BLaER1 (cell line): Measurements from ENCODE around the gene LMOD3.

Experiments used
- H3K27ac ChIP-seq: shearing (Covaris generic); formaldehyde crosslinking; 2 replicates; pipeline ENCODE4 v1.8.1; 2022
- H3K27me3 ChIP-seq: shearing (Covaris generic); formaldehyde crosslinking; 2 replicates; pipeline ENCODE4 v1.8.1; 2022
- H3K36me3 ChIP-seq: shearing (Covaris generic); formaldehyde crosslinking; 2 replicates; pipeline ENCODE4 v1.8.1; 2022
- H3K4me1 ChIP-seq: shearing (Covaris generic); formaldehyde crosslinking; 2 replicates; pipeline ENCODE4 v1.8.1; 2022
- H3K4me2 ChIP-seq: shearing (Covaris generic); formaldehyde crosslinking; 2 replicates; pipeline ENCODE4 v1.8.1; 2022
- H3K4me3 ChIP-seq: shearing (Covaris generic); formaldehyde crosslinking; 2 replicates; pipeline ENCODE4 v1.8.1; 2022
- H3K9ac ChIP-seq: shearing (Covaris generic); formaldehyde crosslinking; 2 replicates; pipeline ENCODE4 v1.8.1; 2022
- H3K9me3 ChIP-seq: shearing (Covaris generic); formaldehyde crosslinking; 2 replicates; pipeline ENCODE4 v1.8.1; 2022
- H4K20me1 ChIP-seq: shearing (Covaris generic); formaldehyde crosslinking; 2 replicates; pipeline ENCODE4 v1.8.1; 2022
- Cebpa-rat ChIP-seq: shearing (Covaris generic); IDR thresholded peaks from 2 replicates; pipeline ENCODE4 v1.8.1; 2022

The LMOD3 gene

GRCh38 chr3:69097407-69098086, 24.8 kb downstream of the LMOD3 start:
- Histone ChIP-seq H3K9me3 (no peaks in the 10 kb centered on the region), H3K4me2 (no peak overlapping the region), H3K36me3 (peaks cover 39% of the 10 kb centered on the region), H3K27me3 (no peaks in the 10 kb centered on the region), H3K9ac (no peak overlapping the region), H3K4me1 (peaks cover 38% of the 10 kb centered on the region), H4K20me1 (no peaks in the 10 kb centered on the region), H3K27ac (no peak overlapping the region), H3K4me3 (no peak overlapping the region)
- TF ChIP-seq Cebpa-rat: no peak

- H3K36me3 ChIP-seq: peaks cover 26% of the 10 kb centered on the region
Observed at GRCh38 chr3:69096299-69096698, 26.1 kb downstream of the LMOD3 start.

GRCh38 chr3:69095636-69096035, 26.8 kb downstream of the LMOD3 start:
- Histone ChIP-seq H3K27ac (no peak overlapping the region), H3K9me3 (no peaks in the 10 kb centered on the region), H3K9ac (no peak overlapping the region), H3K36me3 (peaks cover 23% of the 10 kb centered on the region), H4K20me1 (no peaks in the 10 kb centered on the region), H3K4me3 (no peak overlapping the region), H3K4me1 (peaks cover 56% of the 10 kb centered on the region), H3K4me2 (peak overlapping the region; percentile 74), H3K27me3 (no peaks in the 10 kb centered on the region)
- TF ChIP-seq Cebpa-rat: no peak

More at GRCh38 chr3:69096299-69096698, 26.1 kb downstream of the LMOD3 start:
- Histone ChIP-seq H3K9ac (no peak overlapping the region), H3K27ac (no peak overlapping the region), H3K4me3 (no peak overlapping the region), H3K27me3 (no peaks in the 10 kb centered on the region), H3K9me3 (no peaks in the 10 kb centered on the region), H4K20me1 (no peaks in the 10 kb centered on the region), H3K4me2 (peak overlapping the region; percentile 74), H3K4me1 (peaks cover 49% of the 10 kb centered on the region)
- TF ChIP-seq Cebpa-rat: no peak

- Histone ChIP-seq H3K9ac (peak overlapping the region; percentile 39), H3K9me3 (no peaks in the 10 kb centered on the region), H3K27me3 (no peaks in the 10 kb centered on the region), H3K4me2 (peak overlapping the region; percentile 74), H4K20me1 (no peaks in the 10 kb centered on the region), H3K36me3 (peaks cover 22% of the 10 kb centered on the region), H3K4me1 (peaks cover 63% of the 10 kb centered on the region), H3K27ac (peak overlapping the region; percentile 74), H3K4me3 (no peak overlapping the region)
- TF ChIP-seq Cebpa-rat: no peak
Observed at GRCh38 chr3:69094467-69095205, 27.8 kb downstream of the LMOD3 start.

- no peaks in the 10 kb centered on the region for H3K27me3 ChIP-seq
- H3K27ac ChIP-seq: peak overlapping the region; percentile 74
- H3K4me1 ChIP-seq: peaks cover 87% of the 10 kb centered on the region
- peak overlapping the region; percentile 74 for H3K4me2 ChIP-seq
- peak overlapping the region; percentile 48 for H3K4me3 ChIP-seq
- no peaks in the 10 kb centered on the region for H3K9me3 ChIP-seq
- no peak for TF ChIP-seq Cebpa-rat
- peaks cover 15% of the 10 kb centered on the region; the same call in 1 of the 2 replicates for H3K36me3 ChIP-seq
- H3K9ac ChIP-seq: peak overlapping the region; percentile 43
- no peaks in the 10 kb centered on the region for H4K20me1 ChIP-seq
Observed at GRCh38 chr3:69092030-69092516, 30.3 kb downstream of the LMOD3 start.

GRCh38 chr3:69091389-69092029, 30.9 kb downstream of the LMOD3 start:
- Histone ChIP-seq H3K27me3 (no peaks in the 10 kb centered on the region), H3K4me1 (peaks cover 93% of the 10 kb centered on the region), H3K9ac (peak overlapping the region; percentile 43), H3K36me3 (peaks cover 13% of the 10 kb centered on the region; the same call in 1 of the 2 replicates), H3K27ac (peak overlapping the region; percentile 74), H3K4me3 (peak overlapping the region; percentile 48; the same call in 1 of the 2 replicates), H3K4me2 (peak overlapping the region; percentile 74), H4K20me1 (no peaks in the 10 kb centered on the region), H3K9me3 (no peaks in the 10 kb centered on the region)
- TF ChIP-seq Cebpa-rat: no peak

- no peak overlapping the region for H3K27ac ChIP-seq
Observed at GRCh38 chr3:69090021-69090420, 32.4 kb downstream of the LMOD3 start.

GRCh38 chr3:69088063-69088462, 34.3 kb downstream of the LMOD3 start:
- Histone ChIP-seq H4K20me1 (no peaks in the 10 kb centered on the region), H3K36me3 (peaks cover 13% of the 10 kb centered on the region; the same call in 1 of the 2 replicates), H3K4me2 (peak overlapping the region; percentile 87; the same call in 1 of the 2 replicates), H3K27ac (no peak overlapping the region), H3K9ac (no peak overlapping the region; the same call in 1 of the 2 replicates), H3K4me3 (no peak overlapping the region), H3K27me3 (no peaks in the 10 kb centered on the region), H3K9me3 (no peaks in the 10 kb centered on the region), H3K4me1 (peaks cover 81% of the 10 kb centered on the region)
- no peak for TF ChIP-seq Cebpa-rat

More at GRCh38 chr3:69090021-69090420, 32.4 kb downstream of the LMOD3 start:
- peaks cover 85% of the 10 kb centered on the region for H3K4me1 ChIP-seq
- H3K4me3 ChIP-seq: no peak overlapping the region
- H3K9ac ChIP-seq: no peak overlapping the region
- H3K27me3 ChIP-seq: no peaks in the 10 kb centered on the region
- no peak for TF ChIP-seq Cebpa-rat
- H4K20me1 ChIP-seq: no peaks in the 10 kb centered on the region
- H3K4me2 ChIP-seq: no peak overlapping the region
- peaks cover 13% of the 10 kb centered on the region; the same call in 1 of the 2 replicates for H3K36me3 ChIP-seq
- no peaks in the 10 kb centered on the region for H3K9me3 ChIP-seq

GRCh38 chr3:69087030-69087791, 35.2 kb downstream of the LMOD3 start:
- Histone ChIP-seq H3K27me3 (no peaks in the 10 kb centered on the region), H3K4me2 (peak overlapping the region; percentile 87), H3K9ac (peak overlapping the region; percentile 85), H3K9me3 (no peaks in the 10 kb centered on the region), H3K4me1 (peaks cover 81% of the 10 kb centered on the region), H3K4me3 (peak overlapping the region; percentile 92; the same call in 1 of the 2 replicates), H4K20me1 (no peaks in the 10 kb centered on the region), H3K27ac (no peak overlapping the region), H3K36me3 (peaks cover 13% of the 10 kb centered on the region; the same call in 1 of the 2 replicates)
- TF ChIP-seq Cebpa-rat: no peak
